GM21619 (cell line): Measurements from ENCODE around the gene PLXNB2.
"Not testable (repeated sequence)": the region's sequence is repeated elsewhere in the genome, so short reads cannot be mapped to it uniquely, and the experiment has no call there.

Source experiments
- ATAC-seq: cut with Tn5 transposase; IDR thresholded peaks from one replicate; pipeline ENCODE4 v1.9.1; 2021; ENCODE audit not compliant: unreplicated experiment

The PLXNB2 gene

DNA sequence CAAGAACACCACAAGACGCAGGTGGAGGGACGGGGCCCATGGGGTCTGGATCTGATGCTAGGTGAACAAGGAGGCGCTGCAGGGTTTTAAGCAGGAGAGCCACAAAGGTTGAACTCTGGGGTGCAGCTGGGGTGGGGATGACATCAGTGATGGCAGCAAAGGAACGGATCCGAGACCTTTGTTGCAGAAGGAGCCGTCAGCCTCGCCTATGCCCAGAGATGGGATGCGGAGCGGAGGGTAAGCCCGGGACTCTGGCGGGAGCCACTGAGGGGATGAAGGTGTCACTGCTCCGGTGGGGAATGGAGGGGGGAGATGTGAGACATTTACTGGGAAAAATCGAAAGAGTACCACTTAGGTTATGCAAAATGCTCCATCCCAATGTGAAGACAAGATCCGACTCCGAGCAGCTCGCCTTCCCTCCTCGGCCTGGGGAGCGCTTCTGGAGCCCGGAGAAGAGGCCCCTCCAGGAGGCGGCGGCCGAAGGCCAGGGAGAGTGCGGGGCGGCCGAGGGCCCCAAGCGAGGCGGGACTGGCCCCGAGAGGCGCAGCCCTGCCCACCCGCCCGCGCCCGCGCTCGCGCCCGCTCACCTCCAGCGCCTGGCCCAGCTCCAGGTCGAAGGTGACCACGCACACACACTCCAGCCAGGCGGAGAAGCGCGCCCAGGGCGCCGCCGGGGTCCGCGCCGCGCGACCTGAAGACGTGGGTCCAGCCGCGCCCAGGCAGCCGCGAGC, 18.9 kb upstream of the PLXNB2 start:
- ATAC-seq, result peak; percentile 18

DNA sequence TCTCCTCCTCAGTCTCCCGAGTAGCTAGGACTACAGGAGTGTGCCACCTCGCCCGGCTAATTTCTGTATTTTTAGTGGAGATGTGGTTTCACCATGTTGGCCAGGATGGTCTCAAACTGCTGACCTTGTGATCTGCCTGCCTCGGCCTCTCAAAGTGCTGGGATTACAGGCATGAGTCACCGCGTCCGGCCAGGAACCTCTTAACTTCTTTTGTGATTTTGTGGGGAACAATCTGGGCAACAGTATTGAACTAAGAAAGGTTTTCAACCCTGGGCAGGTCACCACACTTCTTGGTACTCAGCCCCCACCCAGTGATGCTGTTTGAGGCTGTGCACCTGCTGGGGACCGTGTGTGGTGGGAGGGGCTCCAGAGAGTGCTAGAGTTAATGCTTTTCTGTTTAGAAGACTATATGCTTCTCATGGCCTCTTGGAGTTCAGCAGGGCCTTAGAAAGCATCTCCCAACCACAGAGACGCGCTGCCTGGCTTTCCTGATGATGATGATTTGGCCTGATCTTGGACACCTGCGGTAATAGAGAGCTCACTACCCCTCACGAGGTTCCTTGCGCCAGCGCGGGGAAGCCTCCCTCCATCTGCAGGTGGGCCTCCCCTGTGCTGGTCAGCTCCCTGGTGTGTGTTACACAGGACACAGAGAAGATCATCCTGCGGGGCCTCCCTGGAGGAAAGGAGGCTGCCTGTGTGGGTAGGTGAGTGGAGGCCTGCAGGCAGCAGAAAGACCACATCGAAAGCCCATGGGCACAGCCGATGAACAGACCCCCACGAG, 18.2 kb upstream of the PLXNB2 start:
- ATAC-seq, result no peak

DNA sequence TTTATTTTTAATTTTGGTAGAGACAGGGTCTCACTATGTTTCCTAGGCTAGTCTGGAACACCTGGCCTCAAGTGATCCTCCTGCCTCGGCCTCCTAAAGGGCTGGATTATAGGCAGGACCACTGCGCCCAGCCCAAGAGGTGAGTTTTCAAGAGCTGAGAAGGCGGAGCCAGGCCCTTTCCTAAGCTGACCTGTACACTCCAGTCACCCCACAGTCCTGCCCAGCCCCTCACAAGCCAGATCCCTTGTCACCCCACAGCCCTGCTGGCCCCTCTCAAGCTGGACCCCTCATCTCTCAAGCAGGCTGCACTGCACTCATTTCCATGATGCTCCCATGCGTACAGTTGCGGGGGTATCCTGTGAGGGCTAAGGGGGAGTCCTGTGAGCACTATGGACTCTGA, 16.5 kb upstream of the PLXNB2 start:
- no peak for ATAC-seq

DNA sequence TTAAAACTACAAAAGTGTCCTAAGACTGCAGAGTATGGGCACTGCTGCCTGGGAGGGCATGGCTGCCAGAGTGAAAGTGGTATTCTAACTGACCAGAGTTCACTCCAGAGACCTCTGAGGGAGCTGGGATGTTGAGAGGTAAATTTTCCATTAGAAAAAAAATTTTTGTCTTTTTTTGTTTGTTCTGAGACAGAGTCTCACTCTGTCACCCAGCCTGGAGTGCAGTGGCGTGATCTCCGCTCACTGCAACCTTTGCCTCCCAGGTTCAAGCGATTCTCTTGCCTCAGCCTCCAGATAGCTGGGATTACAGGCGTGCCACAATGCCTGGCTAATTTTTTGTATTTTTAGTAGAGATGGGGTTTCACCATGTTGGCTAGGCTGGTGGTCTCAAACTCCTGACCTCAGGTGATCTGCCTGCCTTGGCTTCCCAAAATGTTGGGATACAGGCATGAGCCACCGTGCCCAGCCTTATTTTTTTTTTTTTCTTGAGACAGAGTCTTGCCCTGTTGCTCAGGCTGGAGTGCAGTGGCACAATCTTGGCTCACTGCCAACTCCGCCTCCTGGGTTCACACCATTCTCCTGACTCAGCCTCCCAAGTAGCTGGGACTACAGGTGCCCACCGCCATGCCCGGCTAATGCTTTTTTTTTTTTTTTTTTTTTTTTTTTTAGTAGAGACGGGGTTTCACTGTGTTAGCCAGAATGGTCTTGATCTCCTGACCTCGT, 15.1 kb upstream of the PLXNB2 start:
- ATAC-seq, result not testable (repeated sequence)

DNA sequence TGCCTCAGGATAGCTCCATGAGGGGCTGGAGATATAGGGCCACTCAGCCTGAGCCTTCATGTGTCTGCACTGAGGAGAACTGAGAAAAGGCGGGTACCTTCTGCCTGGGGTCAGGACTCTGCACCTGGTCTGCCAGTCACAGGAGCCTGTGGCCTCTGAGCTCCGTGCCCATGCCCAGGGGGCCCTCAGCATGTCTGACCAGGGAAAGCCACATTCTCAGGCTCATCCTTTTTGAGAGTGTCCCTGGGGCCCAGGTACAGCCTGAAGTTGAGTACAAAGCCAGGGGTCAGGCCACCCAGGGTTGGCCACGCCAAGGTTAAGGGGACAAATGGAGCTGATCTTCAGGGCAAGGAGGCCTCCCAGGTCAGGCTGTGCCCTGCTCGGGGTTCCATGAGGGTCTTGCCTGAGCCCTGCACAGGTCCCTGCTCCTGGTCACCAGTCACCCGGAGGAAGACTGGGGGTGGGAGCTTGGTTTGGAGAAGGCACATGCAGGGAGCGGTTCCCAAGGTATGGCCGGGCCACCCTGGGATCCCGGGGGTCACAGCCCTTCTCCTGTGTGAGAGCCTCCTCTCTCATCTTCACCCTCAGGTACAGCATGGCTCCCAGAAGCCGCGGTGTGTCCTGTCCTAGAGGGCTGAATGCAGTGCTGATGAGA, 13.4 kb upstream of the PLXNB2 start:
- ATAC-seq, result no peak

DNA sequence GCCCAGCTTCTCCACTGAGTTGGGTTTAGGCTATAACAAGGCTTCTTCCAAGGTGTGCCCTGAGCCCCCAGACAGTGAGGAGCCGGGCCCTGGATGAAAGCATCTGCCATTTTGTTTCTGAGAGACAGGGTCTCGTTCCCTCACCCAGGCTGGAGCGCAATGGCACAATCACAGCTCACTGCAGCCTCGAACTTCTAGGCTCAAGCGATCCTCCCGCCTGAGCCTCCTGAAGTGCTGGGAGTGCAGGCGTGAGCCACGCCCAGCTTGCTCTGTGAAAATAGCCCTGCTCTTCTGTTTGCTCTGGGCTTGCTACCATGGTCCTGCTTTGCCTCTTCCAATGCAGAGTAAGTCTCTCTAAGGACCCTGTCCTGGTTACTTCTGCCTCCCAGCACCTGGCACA, 12.7 kb upstream of the PLXNB2 start:
- ATAC-seq, result no peak

DNA sequence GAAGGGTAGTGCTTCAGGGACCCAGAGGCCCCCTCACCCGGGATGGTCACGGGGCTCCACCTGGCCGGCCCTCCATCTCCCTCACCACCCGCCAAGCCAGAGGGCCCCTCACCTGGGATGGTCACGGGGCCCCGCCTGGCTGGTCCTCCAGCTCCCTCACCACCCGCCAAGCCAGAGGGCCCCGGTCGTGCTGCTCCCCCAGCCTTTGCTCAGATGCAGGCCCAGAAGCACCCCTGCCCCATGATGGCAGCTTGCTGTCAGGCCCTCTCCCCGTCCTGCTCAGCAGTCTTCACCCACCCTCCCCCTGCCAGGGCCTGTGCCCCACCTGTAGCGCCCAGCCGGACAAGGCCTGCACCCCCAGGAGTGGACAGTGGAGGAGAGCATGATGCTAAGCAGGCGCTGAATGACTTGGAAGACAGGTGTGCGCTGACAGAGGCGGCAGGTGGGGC, 12.1 kb upstream of the PLXNB2 start:
- no peak for ATAC-seq

DNA sequence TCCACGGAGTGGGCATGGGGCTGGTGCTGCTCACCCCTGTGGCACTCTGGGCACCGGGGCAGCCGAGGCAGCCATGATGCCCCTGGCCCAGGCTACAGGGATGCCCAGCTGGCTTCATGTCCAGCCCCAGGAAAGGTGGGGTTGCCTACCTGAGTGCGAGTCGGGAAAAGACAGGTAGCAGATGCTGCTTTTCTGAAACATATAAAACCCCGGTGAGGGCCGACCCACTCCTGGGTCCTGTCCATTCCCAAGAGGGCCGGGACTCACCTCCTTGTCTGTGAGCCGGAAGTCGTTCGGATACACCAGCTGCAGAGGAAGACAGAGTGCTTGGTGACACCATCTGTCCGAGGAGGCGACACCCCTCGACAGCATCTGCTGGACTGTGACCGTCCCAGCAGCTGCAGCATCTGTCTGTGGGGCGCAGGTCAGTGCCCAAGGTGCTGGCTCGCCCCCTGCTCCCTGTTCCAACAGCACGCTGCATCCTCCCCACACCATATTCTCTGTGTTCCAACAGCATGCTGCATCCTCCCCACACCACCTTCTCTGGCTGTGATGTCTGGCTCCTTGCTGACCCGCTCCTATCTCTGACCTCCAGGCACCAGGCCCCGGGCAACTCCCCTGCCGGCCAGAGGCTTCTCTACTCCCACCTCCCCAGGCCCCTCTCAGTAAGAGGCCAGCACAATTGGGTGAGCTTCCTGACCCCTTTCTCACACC, 11.4 kb upstream of the PLXNB2 start:
- no peak for ATAC-seq

DNA sequence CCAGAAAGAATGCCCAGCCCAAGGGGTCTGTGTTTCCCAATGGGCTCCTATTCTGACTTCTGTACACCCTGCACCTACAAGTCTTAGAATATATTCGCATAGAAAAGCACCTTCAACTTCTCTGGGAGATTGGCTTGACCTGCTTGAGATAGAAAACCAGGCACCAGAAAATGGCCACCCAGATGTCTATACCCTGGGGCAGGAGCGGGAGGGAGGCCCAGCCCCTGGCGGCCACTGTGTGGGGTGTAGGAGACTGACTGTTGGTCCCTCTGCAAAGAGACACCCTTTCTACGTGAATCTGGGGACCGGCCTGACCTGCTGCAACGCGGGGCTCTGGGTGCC, 10.9 kb upstream of the PLXNB2 start:
- no peak for ATAC-seq

DNA sequence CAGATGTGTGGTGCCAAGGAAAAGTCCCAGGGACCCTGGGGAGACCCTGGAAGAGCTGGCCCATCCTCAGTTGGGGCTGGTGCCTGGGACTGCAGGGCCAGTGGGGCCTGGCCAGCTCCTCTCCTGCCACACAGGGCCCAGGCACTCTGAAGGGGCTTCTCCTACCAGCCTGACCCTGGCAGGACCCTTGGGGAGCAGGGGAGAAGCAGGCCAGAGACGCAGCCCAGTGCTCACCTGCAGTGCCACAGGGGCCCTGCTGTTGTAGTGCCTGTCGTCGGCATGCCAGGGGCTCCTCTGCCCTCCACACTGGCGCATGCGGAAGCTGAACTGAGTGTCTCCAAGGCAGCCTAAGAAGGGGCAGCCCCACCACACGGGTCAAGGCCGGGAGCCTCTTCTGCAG, 10.2 kb upstream of the PLXNB2 start:
- no peak for ATAC-seq

DNA sequence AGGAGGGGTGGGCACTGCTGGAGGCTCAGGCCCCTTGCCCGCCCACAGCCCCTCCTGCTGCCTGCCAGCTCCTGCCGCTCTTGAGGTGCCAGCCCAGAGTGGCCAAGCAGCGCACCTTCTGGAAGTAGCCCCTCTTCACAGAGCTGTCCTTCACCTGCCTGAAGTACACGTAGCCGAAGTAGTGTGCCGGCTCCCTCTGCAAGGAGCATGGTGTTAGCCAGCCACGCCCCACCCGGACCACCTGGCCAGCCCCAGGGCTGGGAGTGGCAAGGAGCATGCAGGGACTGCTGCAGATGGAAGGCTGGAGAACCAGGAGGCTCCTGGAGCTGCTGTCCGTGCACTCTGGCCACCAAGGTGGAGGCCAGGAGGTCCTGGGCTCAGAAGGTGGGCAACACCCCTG, 9.7 kb upstream of the PLXNB2 start:
- no peak for ATAC-seq

DNA sequence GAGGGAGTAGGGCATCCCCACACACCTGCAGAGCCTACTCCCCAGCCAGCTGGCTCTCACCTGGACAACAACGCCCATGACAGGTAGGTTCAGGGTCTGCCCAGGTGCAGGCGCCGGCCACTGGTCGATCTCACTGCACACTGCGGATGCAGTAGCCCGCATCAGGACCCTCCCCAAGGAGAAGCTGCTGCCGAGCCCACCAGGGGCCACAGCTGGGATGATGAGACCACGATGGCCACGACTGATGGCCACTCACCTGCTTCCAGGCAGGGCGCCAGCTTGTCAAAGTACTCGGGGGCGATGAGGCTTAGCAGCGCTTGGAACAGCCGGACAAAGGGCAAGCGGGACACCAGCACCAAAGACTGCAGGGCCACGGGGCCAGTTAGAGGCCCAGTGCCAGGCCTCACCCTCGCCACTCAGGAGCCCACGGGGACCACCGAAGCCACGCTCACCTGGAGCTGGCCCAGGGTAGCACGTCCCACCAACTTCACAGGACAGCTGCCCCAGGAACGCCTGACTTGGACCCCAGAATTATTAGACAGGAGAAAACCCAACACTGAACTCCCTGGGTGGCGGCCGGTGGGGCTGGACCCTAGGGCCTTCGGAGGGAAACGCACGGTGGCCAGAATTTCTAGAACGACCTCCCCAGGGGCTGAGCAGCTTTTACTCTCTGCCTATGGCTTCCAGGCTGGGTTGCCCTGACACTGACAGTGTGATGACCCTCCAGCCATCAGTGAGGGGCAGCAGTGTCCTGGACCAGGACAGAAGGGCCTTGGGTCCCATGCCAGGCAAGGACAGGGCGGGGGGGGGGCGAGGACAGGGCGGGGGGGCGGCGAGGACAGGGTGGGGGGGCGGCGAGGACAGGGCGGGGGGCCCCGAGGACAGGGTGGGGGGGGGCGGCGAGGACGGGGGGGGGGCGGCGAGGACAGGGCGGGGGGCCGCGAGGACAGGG, 8.9 kb upstream of the PLXNB2 start:
- ATAC-seq, result no peak

DNA sequence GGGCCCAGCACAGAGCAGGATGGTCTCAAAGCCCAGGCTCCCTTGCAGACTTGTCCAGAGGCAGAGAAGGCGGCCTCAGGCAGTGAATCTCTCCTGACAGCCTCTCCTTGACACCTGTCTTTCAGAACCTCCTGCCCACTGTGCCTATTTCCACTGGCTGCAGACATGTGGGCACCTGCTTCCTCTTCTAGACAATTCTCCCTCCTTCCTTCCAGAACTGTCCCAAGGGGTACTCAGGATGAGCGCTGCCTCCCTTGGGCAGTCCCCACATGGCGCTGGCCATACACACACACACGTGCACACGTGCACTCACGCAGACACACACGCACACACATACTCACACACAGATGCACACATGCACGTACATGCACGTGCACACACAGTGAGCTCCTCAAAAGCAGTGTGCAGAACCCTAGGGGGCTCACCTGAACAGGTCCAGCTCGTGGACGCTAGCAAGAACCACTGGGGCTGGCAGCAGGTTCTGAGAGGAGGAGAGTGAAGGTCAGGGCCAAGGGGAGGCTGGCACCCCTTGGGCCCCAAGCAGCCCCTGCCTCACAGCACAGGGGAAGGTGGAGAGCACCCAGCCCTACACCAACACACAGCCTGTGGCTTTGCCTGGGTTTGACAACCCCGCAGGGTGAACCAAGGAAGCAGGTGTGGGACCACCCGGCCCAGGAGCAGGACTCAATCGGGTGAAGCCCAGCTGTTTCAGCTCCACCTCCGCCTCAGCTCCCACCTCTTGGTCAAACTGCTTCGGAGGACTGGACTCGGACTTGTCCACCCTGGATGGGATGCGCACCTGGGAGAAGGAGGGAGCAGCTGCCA, 8.1 kb upstream of the PLXNB2 start:
- ATAC-seq, result no peak

DNA sequence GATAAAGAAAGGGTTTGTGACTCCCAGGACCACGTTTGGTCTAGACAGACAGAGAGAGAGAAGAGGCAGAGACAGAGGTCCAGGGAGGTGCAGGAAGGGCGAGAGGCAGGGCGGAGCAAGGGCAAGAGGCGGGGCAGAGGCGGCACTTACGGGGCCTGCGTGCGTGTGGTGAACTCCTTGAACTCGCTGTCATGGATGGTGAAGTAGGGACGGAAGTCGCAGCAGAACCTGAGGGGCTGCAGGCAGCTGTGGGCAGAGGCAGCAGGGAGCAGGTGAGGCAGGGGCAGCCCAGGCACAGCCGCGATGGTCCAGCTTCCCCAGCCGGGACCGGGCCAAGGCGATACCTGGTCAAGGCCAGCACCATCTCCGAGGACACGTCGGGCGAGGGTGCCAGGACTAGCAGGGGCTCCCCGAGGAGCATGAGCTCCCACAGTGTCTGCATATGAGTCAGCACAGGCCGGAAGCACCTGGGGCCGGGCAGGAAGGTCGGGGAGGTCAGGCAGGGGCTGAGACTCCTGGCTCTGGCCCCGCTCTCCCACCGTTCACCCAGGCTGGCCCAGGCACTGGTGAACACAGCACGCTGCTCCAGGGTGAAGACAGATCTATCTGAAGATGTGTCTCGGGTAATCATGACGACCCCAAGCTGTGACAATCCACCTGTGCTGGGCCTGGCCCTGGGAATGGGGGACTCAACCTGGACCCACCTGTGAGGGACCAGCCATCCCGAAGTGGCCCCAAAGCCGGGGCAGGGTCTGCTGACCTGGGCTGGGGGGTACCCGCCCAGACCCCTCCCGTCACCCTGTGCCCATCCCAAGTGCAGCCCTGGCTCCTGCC, 7.2 kb upstream of the PLXNB2 start:
- peak; percentile 74 for ATAC-seq

DNA sequence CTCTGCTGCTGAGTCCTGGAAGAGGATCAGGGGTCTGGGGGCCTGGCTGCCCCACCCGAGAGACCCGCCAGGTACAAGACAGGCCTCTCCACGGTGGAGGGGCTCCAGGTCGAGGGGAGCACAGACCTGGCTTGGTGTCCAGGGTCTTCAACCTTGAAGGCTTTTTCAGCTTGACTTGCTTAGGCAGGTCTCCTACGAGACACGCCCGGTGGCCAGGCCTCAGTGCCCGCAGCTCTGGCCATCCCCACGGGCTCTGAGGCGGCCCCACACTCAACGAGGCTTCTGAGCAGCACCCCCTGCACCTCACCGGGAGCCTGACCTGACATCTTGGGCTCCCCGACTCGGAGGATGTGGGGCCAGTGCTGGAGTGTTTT, 6.6 kb upstream of the PLXNB2 start:
- no peak for ATAC-seq

DNA sequence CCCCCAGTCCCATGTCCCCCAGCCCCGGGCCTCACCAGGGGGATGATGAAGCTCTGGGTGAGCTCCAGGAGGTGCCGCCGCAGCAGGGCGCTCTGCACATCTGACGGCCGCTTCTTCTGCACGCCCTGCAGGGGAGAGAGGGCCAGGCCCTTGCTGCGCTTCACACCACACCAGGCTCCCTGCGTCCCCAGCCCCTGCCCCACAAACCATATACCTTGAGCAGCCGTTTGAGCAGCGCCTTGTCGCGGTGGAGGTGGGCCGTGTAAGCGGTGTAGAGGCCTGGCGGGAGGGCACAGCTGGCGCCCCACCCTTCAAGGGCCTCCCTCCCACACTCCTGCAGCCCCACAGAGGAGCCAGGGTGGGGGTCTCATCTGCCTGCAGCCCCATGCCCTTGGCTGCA, 6.2 kb upstream of the PLXNB2 start:
- no peak for ATAC-seq

DNA sequence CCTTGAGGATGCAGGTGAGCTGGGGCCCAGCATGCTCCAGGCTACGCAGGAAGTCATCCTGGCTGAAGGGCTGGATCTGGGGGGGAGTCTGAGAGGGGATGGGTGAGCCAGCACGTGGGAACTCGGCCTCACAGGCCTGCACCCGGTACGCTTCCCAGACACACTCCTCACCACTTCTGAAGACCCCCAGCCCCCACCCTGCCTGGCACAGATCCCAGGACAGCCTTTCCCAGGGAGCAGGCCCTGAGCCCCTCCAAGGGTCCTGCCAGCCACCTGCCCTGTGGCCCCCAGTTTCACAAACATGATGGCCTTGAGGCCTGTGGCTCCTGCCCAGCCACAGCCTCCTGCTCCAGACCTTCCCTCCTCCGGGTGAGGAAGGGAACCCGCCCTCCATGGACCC, 5.6 kb upstream of the PLXNB2 start:
- no peak for ATAC-seq

DNA sequence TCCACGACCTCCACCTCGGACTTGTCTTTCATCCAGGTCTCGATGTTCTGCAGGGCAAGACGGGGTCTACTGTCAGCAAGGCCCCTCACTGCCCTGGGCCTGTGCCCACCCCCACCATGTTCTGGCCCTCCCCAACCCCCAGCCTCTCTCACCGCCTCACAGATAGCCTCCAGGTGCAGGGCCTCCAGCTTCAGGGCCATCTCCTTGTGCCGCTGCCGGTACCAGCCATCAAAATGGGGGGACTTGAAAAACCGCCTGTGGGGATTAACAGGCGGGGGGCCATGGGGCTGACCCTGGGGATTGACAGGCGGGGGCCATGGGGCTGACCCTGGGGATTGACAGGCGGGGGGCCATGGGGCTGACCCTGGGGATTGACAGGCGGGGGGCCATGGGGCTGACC, 4.9 kb upstream of the PLXNB2 start:
- ATAC-seq, result no peak
